C1 segment of cervical spinal cord (tissue), 14 donors: Measurements from ENCODE around the gene MICU1.
"Not testable (repeated sequence)": the region's sequence is repeated elsewhere in the genome, so short reads cannot be mapped to it uniquely, and the experiment has no call there.

Experiments
- DNase-seq, 14 donors: peaks; one replicate each; lab custom pipeline; 2025; lab: John Stamatoyannopoulos, UW

The MICU1 gene

DNA sequence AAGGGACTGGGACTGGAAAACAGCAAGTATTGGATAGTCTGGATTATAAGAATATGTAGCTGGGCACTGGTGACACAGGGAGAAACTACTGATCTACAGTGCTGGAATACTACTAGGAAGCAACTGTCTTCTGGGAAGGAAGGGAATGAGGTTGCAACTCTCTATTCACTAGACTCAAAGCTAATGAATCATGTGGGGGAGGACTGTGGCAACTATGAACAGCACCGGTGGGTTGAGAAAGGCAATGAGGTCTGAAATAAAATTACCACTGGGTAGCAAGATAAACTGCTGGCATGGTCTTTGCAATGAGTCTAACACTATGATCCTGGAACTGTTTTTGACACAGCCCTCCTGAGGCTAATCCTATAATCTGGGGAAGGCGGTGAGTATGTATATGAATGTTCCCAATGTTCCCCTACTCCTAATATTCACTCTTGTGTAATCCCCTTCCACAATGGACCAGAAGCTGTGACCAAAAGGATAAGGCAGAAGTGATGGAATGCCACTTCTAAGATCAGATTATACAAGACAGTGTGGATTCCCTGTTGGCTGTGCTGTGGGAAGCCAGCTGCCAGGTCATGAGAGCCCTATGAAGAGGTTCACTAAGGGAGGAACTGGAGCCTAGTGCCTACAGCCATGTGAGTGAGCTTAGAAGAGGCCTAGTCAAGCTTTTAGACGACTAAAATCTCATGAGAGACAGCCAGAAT lies 169.8 kb downstream of the MICU1 start:
- no peak for DNase-seq

DNA sequence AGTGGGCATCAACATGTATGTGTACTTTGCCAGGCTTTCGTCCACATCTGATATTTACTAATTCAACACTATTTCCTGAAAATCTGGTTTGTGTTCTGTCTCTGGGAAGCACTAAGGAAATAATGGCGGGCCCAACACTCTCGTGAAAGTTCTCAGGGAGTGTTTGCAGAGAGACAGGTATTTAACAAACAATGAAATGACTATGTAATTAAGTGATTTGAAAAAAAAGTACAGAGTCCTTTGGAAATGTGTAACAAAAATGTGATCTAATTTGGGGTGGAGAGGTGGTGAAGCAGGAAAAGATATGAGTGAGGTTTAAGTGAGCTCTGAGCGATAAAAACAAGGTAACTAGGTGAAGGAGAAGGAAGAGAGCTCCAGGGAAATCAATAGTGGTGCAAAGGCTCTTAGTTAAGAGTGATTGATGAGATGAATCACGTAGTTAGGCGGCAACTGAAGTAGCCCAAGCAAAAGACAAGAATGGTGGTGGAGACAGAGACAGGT lies 175.9 kb downstream of the MICU1 start:
- no peak for DNase-seq

DNA sequence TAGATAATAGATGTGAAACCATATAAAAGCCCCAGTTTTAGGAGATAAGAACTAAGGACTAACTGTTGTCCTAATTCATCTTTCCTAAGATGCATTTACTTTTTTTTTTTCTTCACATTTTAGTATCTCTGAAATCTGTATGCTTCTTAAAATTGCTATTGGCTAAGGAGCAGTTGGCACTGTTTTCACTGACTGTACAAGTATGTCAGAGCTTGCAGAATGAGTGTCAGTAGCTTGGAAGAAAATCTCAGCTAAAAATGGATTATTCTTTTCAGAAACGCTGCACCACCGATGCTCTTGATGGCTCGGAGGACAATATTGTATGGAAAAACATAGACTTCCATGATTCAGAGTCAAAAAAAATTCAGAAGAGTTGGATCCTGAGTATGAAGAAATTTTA lies 180.0 kb downstream of the MICU1 start:
- peak in 1 of 14 donors; percentile 42 for DNase-seq

- not testable (repeated sequence) for DNase-seq
Observed at GRCh38 chr10:72442969-72443368, 182.9 kb downstream of the MICU1 start.

DNA sequence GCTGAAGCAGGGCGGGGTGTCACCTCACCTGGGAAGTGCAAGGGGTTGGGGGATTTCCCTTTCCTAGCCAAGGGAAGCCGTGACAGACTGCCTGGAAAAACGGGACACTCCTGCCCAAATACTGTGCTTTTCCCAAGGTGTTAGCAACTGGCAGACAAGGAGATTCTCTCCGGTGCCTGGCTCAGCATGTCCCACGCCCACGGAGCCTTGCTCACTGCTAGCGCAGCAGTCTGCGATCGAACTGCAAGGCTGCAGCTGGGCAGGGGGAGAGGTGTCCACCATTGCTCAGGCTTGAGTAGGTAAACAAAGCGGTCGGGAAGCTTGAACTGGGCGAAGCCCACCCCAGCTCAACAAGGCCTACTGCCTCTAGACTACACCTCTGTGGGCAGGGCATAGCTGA lies 190.3 kb downstream of the MICU1 start:
- no peak for DNase-seq

DNA sequence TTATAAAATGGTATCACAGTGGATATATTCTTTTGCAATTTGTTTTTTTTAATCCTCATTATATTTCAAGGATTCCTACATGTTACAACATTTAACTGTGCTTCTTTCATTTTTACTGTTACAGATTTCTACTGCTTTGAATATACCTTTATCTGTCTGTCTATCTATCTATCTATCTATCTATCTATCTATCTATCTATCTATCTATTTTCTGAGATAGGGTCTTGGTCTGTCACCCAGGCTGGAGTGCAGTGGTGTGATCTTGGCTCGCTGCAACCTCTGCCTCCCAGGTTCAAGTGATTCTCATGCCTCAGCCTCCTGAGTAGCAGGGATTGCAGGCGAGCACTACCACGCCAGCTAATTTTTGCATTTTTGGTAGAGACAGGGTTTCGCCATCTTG lies 194.9 kb downstream of the MICU1 start:
- not testable (repeated sequence) for DNase-seq

GRCh38 chr10:72429931-72430330 lies 195.9 kb downstream of the MICU1 start:
- DNase-seq, result no peak

GRCh38 chr10:72426986-72427385 lies 198.9 kb downstream of the MICU1 start:
- DNase-seq, result peak in 4 of 14 donors; percentile 4 to 98 (median 8)

GRCh38 chr10:72425133-72425532 lies 200.7 kb downstream of the MICU1 start:
- DNase-seq, result peak in 11 of 14 donors; percentile 3 to 38 (median 20)

- DNase-seq, result no peak
Observed at GRCh38 chr10:72424561-72424960, 201.3 kb downstream of the MICU1 start.

DNA sequence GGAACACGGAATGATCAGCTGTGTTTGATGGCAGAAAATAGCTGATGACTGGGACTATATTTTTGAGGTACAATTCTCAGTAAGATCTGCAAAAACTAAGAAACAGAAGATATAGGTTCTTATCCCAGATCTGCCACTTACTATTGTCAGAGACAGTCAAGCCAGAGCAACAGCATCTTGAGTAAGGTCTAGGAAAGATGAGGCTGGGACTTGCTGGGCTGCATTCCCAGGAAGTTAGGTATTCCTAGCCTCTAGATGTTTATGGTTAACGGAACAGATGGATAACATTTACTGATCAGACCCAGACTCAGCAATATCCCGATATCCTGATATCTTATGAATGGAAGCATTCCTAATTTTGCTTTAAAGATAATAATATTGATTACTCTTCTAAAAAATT lies 202.5 kb downstream of the MICU1 start:
- no peak for DNase-seq

GRCh38 chr10:72421885-72422540 lies 203.9 kb downstream of the MICU1 start:
- DNase-seq, result no peak

- DNase-seq, result peak in 2 of 14 donors; percentile 2 to 75
Observed at GRCh38 chr10:72419241-72419640, 206.6 kb downstream of the MICU1 start.

DNA sequence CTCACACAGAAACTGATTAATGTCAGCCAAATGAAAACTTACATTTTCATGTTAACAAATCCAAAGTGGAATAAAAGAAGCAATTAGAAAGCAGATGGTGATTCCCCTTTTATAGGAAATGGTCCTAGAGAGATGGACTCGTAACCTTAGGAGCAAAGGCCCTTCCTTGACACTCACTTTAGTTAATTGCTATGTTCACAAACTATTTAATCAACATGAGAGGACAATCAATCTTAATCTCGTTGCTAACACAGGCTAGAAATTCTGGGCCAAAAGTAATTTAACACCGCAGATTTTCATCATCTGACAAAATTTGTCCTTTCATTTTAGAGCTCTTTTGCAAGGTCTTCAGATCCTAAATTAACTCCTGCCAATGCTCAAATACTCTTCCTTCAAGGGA lies 207.2 kb downstream of the MICU1 start:
- no peak for DNase-seq

- DNase-seq, result no peak
Observed at GRCh38 chr10:72417971-72418370, 207.9 kb downstream of the MICU1 start.

DNA sequence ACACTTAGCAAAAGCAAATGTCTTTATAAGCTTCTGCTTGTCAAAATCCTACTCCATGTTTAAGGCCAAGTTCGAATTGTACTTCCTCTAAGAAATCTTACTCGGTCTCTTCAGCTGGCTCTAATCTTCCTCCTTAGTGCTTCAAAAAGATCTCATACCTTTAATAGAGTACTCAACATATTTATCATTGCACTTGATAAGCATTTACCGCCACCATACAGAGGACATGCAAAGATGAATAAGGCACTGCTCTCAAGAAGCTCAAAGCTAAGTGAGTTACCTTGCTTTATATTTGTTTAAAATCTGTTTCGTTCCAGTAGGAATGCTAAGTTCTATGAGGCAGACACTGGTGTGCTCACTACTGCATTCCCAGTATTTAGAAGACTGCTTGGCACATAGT lies 209.2 kb downstream of the MICU1 start:
- DNase-seq, result no peak

DNA sequence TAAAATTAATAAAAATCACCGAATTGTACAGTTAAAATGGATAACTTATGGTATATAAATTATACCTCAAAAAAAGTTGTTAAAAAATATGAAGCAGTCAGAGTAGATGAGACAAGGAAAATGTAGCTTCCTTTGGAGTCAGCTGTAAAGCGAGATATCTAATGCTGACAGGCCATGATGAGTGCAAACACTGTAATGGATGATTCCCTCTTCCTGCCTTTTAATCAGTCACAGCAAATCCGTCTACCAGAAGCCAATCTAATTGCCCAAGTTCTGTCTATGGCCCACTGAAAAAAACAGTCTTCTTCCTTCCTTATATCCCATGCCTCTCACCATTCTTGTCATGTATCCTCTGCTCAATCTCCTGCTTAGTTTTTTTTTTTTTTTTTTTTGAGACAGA lies 211.2 kb downstream of the MICU1 start:
- DNase-seq, result no peak

- no peak for DNase-seq
Observed at GRCh38 chr10:72409167-72409566, 216.7 kb downstream of the MICU1 start.

- DNase-seq, result no peak
Observed at GRCh38 chr10:72407927-72408600, 217.8 kb downstream of the MICU1 start.

DNA sequence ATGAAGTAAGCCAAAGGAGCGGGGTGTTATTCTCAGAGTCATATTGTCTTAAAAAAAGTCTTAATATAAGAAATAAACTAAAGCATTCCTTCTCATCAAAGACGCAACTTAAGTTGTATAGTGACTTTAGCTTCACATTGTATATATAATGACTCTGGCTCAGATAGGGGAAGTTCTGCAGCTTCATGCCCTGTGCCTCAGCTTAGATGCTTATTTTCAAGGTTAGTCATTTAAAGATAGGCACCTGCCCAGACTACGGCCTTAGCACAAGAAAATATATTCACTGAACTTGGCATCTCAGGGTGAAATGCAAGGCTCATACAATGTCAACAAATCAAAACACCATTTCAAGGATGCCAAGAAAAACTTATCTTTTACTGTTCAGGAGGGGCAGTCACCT lies 218.4 kb downstream of the MICU1 start:
- no peak for DNase-seq

DNA sequence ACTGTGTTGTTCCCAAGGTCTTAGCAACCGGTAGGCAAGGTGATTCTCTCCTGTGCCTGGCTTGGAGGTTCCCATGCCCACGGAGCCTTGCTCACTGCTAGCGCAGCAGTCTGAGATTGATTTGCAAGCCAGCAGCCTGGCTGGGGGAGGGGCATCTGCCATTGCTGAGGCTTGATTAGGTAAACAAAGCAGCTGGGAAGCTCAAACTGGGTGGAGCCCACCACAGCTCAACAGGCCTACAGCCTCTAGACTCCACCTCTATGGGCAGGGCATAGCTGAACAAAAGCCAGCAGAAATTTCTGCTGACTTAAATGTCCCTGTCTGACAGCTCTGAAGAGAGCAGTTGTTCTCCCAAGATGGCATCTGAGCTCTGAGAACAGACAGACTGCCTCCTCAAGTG lies 230.3 kb downstream of the MICU1 start:
- not testable (repeated sequence) for DNase-seq

DNA sequence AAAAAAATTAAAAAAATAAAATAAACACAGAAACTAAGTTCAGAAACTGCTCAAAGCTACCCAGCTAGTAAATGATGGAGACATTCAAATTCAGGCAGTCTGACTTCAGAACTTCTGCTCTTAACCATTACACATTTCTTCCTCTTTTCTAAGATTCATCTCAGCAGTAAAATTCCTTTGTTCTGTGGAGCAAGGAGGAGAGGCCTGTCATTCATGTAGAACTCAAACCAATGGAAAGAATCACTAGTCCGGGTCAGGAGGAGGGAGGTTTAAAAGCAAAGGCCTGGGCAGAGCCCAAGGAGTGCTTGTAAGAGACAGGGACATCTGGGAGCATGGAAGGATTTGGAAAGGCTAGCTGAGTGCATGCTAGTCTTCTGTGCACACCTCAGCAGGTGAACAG lies 233.3 kb downstream of the MICU1 start:
- no peak for DNase-seq

DNA sequence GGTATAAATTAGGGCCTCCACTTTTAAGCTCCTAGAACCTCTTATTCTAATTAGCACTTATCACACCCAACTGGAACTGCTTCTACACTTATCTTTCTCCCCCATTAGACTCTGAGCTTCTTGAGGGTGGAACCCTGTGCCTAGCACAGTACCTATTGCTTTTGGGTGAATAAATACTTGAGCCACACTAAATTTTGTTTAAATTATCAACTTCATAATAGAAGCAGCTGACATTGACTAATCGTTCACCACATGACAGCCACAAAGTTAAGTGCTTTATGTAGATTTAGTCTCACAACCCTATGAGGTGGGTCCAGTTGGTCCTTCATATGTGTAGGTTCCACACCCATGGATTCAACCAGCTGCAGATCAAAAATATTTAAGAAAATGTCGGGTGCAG lies 235.1 kb downstream of the MICU1 start:
- no peak for DNase-seq
